GM23338 (cell line): ENCODE results near the gene PAQR8. TPM values are rescaled to one million over a fixed set of nuclear protein-coding genes. Genes with fewer than 3 reads are reported as not detected.

Experiments used
- ATAC-seq: fragments of 200-7000 bp; cut with Tn5 transposase; 3 replicates; pipeline ENCODE4 v1.9.1; 2020
- DNase-seq: peaks from one replicate; pipeline ENCODE4 v3.0.0-alpha.2; 2015; ENCODE audit warnings: low spot score
- H2AFZ ChIP-seq: fragments of 200-600 bp; sonication (generic); 2 replicates; pipeline ENCODE4 v1.8.0; 2016; ENCODE audit warnings: antibody characterized with exemption, mild to moderate bottlenecking, moderate library complexity
- H3F3A ChIP-seq: fragments of 200-600 bp; sonication (generic); replicated peaks from 2 replicates; pipeline ENCODE4 v1.8.0; 2017; ENCODE audit warnings: antibody characterized with exemption, mixed run types, low read depth
- H3K27ac ChIP-seq: fragments of 200-600 bp; sonication (generic); 2 replicates; pipeline ENCODE4 v1.6.1; 2016; ENCODE audit warnings: low read depth
- H3K27me3 ChIP-seq: fragments of 200-600 bp; sonication (generic); 2 replicates; pipeline ENCODE4 v1.8.0; 2016; ENCODE audit warnings: mild to moderate bottlenecking, mixed run types, moderate library complexity; ENCODE audit not compliant: insufficient read depth
- H3K36me3 ChIP-seq: fragments of 200-600 bp; sonication (generic); 2 replicates; pipeline ENCODE4 v1.8.0; 2016; ENCODE audit warnings: mild to moderate bottlenecking; ENCODE audit not compliant: insufficient read depth
- H3K4me1 ChIP-seq: fragments of 200-600 bp; sonication (generic); 2 replicates; pipeline ENCODE4 v1.8.0; 2016; ENCODE audit warnings: mild to moderate bottlenecking, moderate library complexity; ENCODE audit not compliant: insufficient read depth
- H3K4me2 ChIP-seq: fragments of 200-600 bp; sonication (generic); 2 replicates; pipeline ENCODE4 v1.7.1; 2017; ENCODE audit warnings: mixed run types
- H3K4me3 ChIP-seq: fragments of 200-600 bp; sonication (generic); 2 replicates; pipeline ENCODE4 v1.6.1; 2016; ENCODE audit warnings: mixed run types
- H3K79me2 ChIP-seq: fragments of 200-600 bp; sonication (generic); replicated peaks from 2 replicates; pipeline ENCODE4 v1.8.0; 2017; ENCODE audit warnings: mild to moderate bottlenecking; ENCODE audit not compliant: insufficient read depth
- H3K9me2 ChIP-seq: fragments of 200-600 bp; sonication (generic); 2 replicates; pipeline ENCODE4 v1.8.0; 2017; ENCODE audit not compliant: insufficient read depth
- H4K20me1 ChIP-seq: fragments of 200-600 bp; sonication (generic); replicated peaks from 2 replicates; pipeline ENCODE4 v1.8.0; 2017; ENCODE audit warnings: mild to moderate bottlenecking; ENCODE audit not compliant: insufficient read depth
- H3K27ac Mint-ChIP-seq: 2 replicates; pipeline ENCODE4 v1.8.0; 2020; ENCODE audit warnings: inconsistent platforms, mild to moderate bottlenecking, moderate library complexity, mixed read lengths
- H3K27me3 Mint-ChIP-seq: 3 replicates; pipeline ENCODE4 v1.8.0; 2022; ENCODE audit warnings: low read depth, mild to moderate bottlenecking, moderate library complexity, mixed read lengths, inconsistent platforms; ENCODE audit not compliant: insufficient read depth, poor library complexity
- H3K36me3 Mint-ChIP-seq: 3 replicates; pipeline ENCODE4 v1.8.0; 2021; ENCODE audit warnings: low read depth, mild to moderate bottlenecking, inconsistent platforms, moderate library complexity, mixed read lengths
- H3K4me1 Mint-ChIP-seq: 3 replicates; pipeline ENCODE4 v1.8.0; 2020; ENCODE audit warnings: mild to moderate bottlenecking, inconsistent platforms, mixed read lengths
- H3K4me3 Mint-ChIP-seq: 3 replicates; pipeline ENCODE4 v1.8.0; 2021; ENCODE audit warnings: moderate library complexity, mild to moderate bottlenecking, inconsistent platforms, mixed read lengths
- H3K9me3 Mint-ChIP-seq: 3 replicates; pipeline ENCODE4 v1.8.0; 2020; ENCODE audit warnings: moderate library complexity, mild to moderate bottlenecking, inconsistent platforms, mixed read lengths
- EZH2 ChIP-seq: fragments of 200-600 bp; sonication (generic); IDR thresholded peaks from one replicate; pipeline ENCODE4 v1.8.0; 2017; ENCODE audit warnings: antibody characterized with exemption, mild to moderate bottlenecking, low read depth; ENCODE audit not compliant: unreplicated experiment
- EZH2phosphoT487 ChIP-seq: fragments of 200-600 bp; sonication (generic); IDR thresholded peaks from one replicate; pipeline ENCODE4 v1.8.1; 2018; ENCODE audit warnings: antibody characterized with exemption; ENCODE audit not compliant: unreplicated experiment
- JUNB ChIP-seq: IDR thresholded peaks from one replicate; pipeline ENCODE4 v1.6.1; 2016; ENCODE audit warnings: antibody characterized with exemption; ENCODE audit not compliant: unreplicated experiment
- NANOG ChIP-seq: IDR thresholded peaks from 2 replicates; pipeline ENCODE4 v1.6.1; 2016; ENCODE audit warnings: antibody characterized with exemption, borderline replicate concordance
- POLR2AphosphoS5 ChIP-seq: IDR thresholded peaks from 2 replicates; pipeline ENCODE4 v1.6.1; 2016; ENCODE audit warnings: antibody characterized with exemption, low read depth
- STAT1 ChIP-seq: IDR thresholded peaks from one replicate; pipeline ENCODE4 v1.6.1; 2016; ENCODE audit warnings: antibody characterized with exemption; ENCODE audit not compliant: unreplicated experiment
- ZNF114 ChIP-seq: fragments of 250-450 bp; sonication (Bioruptor Pico); IDR thresholded peaks from 2 replicates; pipeline ENCODE4 v1.5.0; 2020; ENCODE audit warnings: mild to moderate bottlenecking, moderate library complexity
- ZNF331 ChIP-seq: fragments of 250-450 bp; sonication (Bioruptor Pico); IDR thresholded peaks from 2 replicates; pipeline ENCODE4 v1.5.0; 2020; ENCODE audit warnings: low read depth, mild to moderate bottlenecking, moderate library complexity
- polyA plus RNA-seq: library from polyadenylated mRNA; unstranded; fragments of >200 nt; fragmentation: Nextera tagmentation; extraction: Ambion mirVana; gene quantifications from 2 replicates; pipeline ENCODE4 v1.2.1, GENCODE V29; 2016
- total RNA-seq: library from RNA; depleted of rRNA; stranded (reverse); fragments of >200 nt; shearing (Covaris generic); gene quantifications from 2 replicates; pipeline ENCODE4 v1.2.3, GENCODE V29; 2014
- TF ChIP-seq, protein P1 (sequence below), 2 experiments: fragments of 200-600 bp in 1 of 2; sonication (generic) in 1 of 2; conservative IDR thresholded peaks; 2 replicates each; pipeline versions ENCODE4 v1.5.1 to v1.6.1; 2016 to 2017; ENCODE audit warnings: antibody characterized with exemption in 2 of 2, low read depth in 2 of 2, mild to moderate bottlenecking in 2 of 2, moderate library complexity in 1 of 2
- TF ChIP-seq, protein P2 (sequence below): IDR thresholded peaks from 2 replicates; pipeline ENCODE4 v1.6.1; 2016; ENCODE audit warnings: antibody characterized with exemption

PAQR8 gene
- total and polyA plus RNA-seq, 2 experiments from 2014 or later: 3.6 to 11.2 TPM

DNA sequence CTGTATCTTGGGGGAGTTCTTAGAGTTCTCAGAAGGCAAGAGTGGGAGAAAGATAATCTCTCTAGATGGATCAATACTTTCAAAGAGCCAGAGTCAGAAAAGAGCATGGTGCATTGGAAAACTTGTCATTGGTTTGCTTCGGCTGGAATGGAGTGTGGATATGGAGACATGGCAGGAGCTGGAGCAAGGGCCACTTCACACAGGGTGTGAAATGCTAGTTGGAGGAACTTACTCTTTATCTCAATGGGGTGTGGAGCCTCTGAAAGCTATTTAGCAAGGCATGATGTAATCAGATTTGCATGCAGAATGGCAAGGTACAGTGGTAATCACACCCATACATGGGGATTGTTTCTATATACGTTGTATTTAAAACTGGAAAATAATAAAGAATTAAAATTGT is 31.5 kb upstream of the PAQR8 start (continued):
- TF ChIP-seq, protein P1, sequence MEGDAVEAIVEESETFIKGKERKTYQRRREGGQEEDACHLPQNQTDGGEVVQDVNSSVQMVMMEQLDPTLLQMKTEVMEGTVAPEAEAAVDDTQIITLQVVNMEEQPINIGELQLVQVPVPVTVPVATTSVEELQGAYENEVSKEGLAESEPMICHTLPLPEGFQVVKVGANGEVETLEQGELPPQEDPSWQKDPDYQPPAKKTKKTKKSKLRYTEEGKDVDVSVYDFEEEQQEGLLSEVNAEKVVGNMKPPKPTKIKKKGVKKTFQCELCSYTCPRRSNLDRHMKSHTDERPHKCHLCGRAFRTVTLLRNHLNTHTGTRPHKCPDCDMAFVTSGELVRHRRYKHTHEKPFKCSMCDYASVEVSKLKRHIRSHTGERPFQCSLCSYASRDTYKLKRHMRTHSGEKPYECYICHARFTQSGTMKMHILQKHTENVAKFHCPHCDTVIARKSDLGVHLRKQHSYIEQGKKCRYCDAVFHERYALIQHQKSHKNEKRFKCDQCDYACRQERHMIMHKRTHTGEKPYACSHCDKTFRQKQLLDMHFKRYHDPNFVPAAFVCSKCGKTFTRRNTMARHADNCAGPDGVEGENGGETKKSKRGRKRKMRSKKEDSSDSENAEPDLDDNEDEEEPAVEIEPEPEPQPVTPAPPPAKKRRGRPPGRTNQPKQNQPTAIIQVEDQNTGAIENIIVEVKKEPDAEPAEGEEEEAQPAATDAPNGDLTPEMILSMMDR (conservative IDR thresholded peaks at IDR 0.05; ENCODE audit: low read depth in 2 of 2): no peak

DNA sequence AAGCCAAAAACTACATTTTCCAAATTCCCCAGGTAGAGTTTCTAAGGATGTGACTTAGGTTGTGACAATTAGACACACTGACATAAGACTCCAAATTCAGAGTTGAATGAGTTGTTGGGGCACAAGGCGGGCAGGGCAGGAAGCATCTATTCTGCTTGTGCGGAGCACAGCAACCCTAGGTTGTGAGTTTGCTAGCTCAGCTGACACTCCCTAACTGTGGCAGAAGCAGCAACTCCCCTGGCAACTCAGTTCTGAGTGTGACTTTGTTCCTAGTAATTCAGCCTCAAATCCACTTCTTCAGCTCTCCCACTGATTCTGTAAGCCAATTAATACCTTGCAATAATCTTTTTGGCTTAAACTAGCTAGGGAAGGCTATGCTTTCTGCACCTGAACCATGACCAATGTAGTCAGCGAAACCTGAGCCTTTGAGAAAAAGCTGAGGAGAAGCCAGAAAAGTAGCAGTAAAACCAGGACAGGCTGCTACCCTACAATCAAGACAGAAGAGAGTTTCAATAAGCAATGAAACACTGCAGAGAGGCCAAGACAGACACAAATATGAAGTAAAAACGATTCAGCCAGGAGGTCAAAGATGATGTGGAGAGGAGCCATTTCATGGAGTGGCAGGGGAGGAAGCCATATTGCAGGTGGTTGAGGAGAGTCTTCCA is 30.0 kb upstream of the PAQR8 start:
- Mint-ChIP-seq H3K9me3 (0 out of 3 replicates have a peak, but pooled peaks cover 2% of the 10 kb centered on the region), H3K4me1 (peaks cover 17% of the 10 kb centered on the region), H3K27ac (no peak overlapping the region), H3K36me3 (no peaks in the 10 kb centered on the region), H3K27me3 (peaks cover 1% of the 10 kb centered on the region), H3K4me3 (no peak overlapping the region)
- peaks cover 9% of the 10 kb centered on the region for H3K4me1 ChIP-seq
- DNase-seq: no peak
- no peaks in the 10 kb centered on the region for H3K27me3 ChIP-seq
- peak; percentile 48 for ATAC-seq
- peak overlapping the region; percentile 73 for H2AFZ ChIP-seq
- no peaks in the 10 kb centered on the region for H4K20me1 ChIP-seq
- H3K4me2 ChIP-seq: no peak overlapping the region
- H3F3A ChIP-seq: no peaks in the 10 kb centered on the region
- no peak overlapping the region for H3K27ac ChIP-seq
- no peaks in the 10 kb centered on the region for H3K79me2 ChIP-seq
- 0 out of 2 replicates have a peak, but pooled peaks cover 3% of the 10 kb centered on the region for H3K9me2 ChIP-seq
- H3K4me3 ChIP-seq: no peak overlapping the region
- H3K36me3 ChIP-seq: no peaks in the 10 kb centered on the region
- no peak for TF ChIP-seq ZNF114 (CRISPR knock-in tag)
- TF ChIP-seq ZNF331 (CRISPR knock-in tag): no peak
- no peak for TF ChIP-seq STAT1
- no peak for TF ChIP-seq NANOG
- TF ChIP-seq EZH2phosphoT487: no peak
- no peak for TF ChIP-seq POLR2AphosphoS5
- TF ChIP-seq JUNB: no peak

DNA sequence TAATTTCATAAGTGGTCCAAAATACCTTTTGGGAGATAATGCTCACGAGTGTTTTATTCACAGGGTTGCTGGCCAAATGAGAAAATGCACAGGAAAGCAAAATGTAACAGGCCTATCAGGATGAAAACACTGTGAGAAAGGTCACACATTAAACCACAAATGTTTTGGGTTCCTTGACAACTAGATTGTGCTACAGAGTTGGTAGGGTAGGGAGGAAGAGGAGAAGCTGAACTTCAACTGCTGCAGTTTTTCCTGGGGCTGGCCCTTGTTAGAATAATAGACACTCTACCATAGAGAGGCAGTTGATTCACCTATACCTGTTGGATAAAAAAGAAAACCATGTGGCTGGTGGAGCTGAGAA is 28.1 kb upstream of the PAQR8 start:
- Histone ChIP-seq H3K79me2 (no peaks in the 10 kb centered on the region), H3K4me2 (no peak overlapping the region), H3F3A (no peaks in the 10 kb centered on the region), H3K4me1 (peaks cover 4% of the 10 kb centered on the region; the same call in 1 of the 2 replicates), H3K4me3 (no peak overlapping the region), H3K27me3 (no peaks in the 10 kb centered on the region), H3K27ac (no peak overlapping the region), H3K9me2 (0 out of 2 replicates have a peak, but pooled peaks cover 3% of the 10 kb centered on the region), H4K20me1 (no peaks in the 10 kb centered on the region), H2AFZ (0 out of 2 replicates have a peak overlapping the region, but pooled peaks have one; percentile 32), H3K36me3 (no peaks in the 10 kb centered on the region)
- Mint-ChIP-seq H3K4me1 (peaks cover 12% of the 10 kb centered on the region), H3K4me3 (no peak overlapping the region), H3K9me3 (no peaks in the 10 kb centered on the region), H3K36me3 (no peaks in the 10 kb centered on the region), H3K27ac (no peak overlapping the region), H3K27me3 (peaks cover 1% of the 10 kb centered on the region)
- ATAC-seq: no peak
- DNase-seq: no peak
- TF ChIP-seq, protein P1 (conservative IDR thresholded peaks at IDR 0.05; ENCODE audit: low read depth in 2 of 2): no peak
- TF ChIP-seq, protein P2, sequence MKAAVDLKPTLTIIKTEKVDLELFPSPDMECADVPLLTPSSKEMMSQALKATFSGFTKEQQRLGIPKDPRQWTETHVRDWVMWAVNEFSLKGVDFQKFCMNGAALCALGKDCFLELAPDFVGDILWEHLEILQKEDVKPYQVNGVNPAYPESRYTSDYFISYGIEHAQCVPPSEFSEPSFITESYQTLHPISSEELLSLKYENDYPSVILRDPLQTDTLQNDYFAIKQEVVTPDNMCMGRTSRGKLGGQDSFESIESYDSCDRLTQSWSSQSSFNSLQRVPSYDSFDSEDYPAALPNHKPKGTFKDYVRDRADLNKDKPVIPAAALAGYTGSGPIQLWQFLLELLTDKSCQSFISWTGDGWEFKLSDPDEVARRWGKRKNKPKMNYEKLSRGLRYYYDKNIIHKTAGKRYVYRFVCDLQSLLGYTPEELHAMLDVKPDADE: no peak
- TF ChIP-seq JUNB (no peak), EZH2 (no peak)
